GM23248 (cell line): Measurements from ENCODE around the gene HBS1L. TPM values are rescaled to one million over a fixed set of nuclear protein-coding genes. Genes with fewer than 3 reads are reported as not detected.
A peak's percentile ranks its signal among the peaks of the same experiment; 100 is the strongest.

Source experiments
- DNase-seq: peaks from one replicate; pipeline ENCODE4 v3.0.0-alpha.2; 2015
- H2AFZ ChIP-seq: fragments of 200-600 bp; sonication (generic); 2 replicates; pipeline ENCODE4 v1.6.1; 2016; ENCODE audit warnings: antibody characterized with exemption
- H3F3A ChIP-seq: fragments of 200-600 bp; sonication (generic); 2 replicates; pipeline ENCODE4 v1.6.1; 2016; ENCODE audit warnings: mild to moderate bottlenecking, antibody characterized with exemption, mixed run types; ENCODE audit not compliant: insufficient read depth
- H3K27ac ChIP-seq: fragments of 200-600 bp; sonication (generic); 2 replicates; pipeline ENCODE4 v1.5.1; 2016; ENCODE audit warnings: mild to moderate bottlenecking
- H3K27me3 ChIP-seq: fragments of 200-600 bp; sonication (generic); replicated peaks from 2 replicates; pipeline ENCODE4 v1.6.1; 2016; ENCODE audit warnings: mild to moderate bottlenecking; ENCODE audit not compliant: insufficient read depth
- H3K36me3 ChIP-seq: fragments of 200-600 bp; sonication (generic); 2 replicates; pipeline ENCODE4 v1.6.1; 2016; ENCODE audit warnings: low read depth, mild to moderate bottlenecking
- H3K4me1 ChIP-seq: fragments of 200-600 bp; sonication (generic); 2 replicates; pipeline ENCODE4 v1.6.1; 2016; ENCODE audit warnings: mild to moderate bottlenecking; ENCODE audit not compliant: insufficient read depth
- H3K4me2 ChIP-seq: fragments of 200-600 bp; sonication (generic); one replicate; pipeline ENCODE4 v1.6.1; 2016; ENCODE audit warnings: mild to moderate bottlenecking; ENCODE audit not compliant: unreplicated experiment
- H3K4me3 ChIP-seq: fragments of 200-600 bp; sonication (generic); 2 replicates; pipeline ENCODE4 v1.5.1; 2016; ENCODE audit warnings: mild to moderate bottlenecking
- H3K79me2 ChIP-seq: fragments of 200-600 bp; sonication (generic); 2 replicates; pipeline ENCODE4 v1.6.1; 2016; ENCODE audit warnings: mild to moderate bottlenecking; ENCODE audit not compliant: insufficient read depth
- H3K9ac ChIP-seq: fragments of 200-600 bp; sonication (generic); 2 replicates; pipeline ENCODE4 v1.6.1; 2016; ENCODE audit warnings: mild to moderate bottlenecking
- H3K9me2 ChIP-seq: fragments of 200-600 bp; sonication (generic); 2 replicates; pipeline ENCODE4 v1.6.1; 2016; ENCODE audit warnings: mixed run types, mild to moderate bottlenecking, moderate library complexity; ENCODE audit not compliant: insufficient read depth
- H3K9me3 ChIP-seq: fragments of 200-600 bp; sonication (generic); one replicate; pipeline ENCODE4 v1.6.1; 2017; ENCODE audit warnings: low read depth
- H4K20me1 ChIP-seq: fragments of 200-600 bp; sonication (generic); 2 replicates; pipeline ENCODE4 v1.6.0; 2016; ENCODE audit not compliant: insufficient read depth
- EZH2 ChIP-seq: fragments of 200-600 bp; sonication (generic); IDR thresholded peaks from 2 replicates; pipeline ENCODE4 v1.6.1; 2018; ENCODE audit warnings: antibody characterized with exemption, mild to moderate bottlenecking; ENCODE audit not compliant: insufficient read depth, poor library complexity, severe bottlenecking
- EZH2phosphoT487 ChIP-seq: fragments of 200-600 bp; sonication (generic); IDR thresholded peaks from 2 replicates; pipeline ENCODE4 v1.6.1; 2018; ENCODE audit warnings: antibody characterized with exemption, moderate library complexity, mild to moderate bottlenecking, low read depth; ENCODE audit not compliant: insufficient read depth
- WGBS, 2 experiments: methylation state at CpG; one replicate each; pipeline ENCODE4 v1.1.6; 2015 to 2017; ENCODE audit warnings: low lambda C conversion rate in 2 of 2, low coverage in 1 of 2; ENCODE audit errors: missing lambda C conversion rate in 2 of 2; 5-methylcytosine and 5-hydroxymethylcytosine counted together
- in situ Hi-C: fragments of 300-500 bp; cut with MboI; formaldehyde crosslinking; loops from 2 replicates; pipeline ENCODE4 v1.15.0; 2020
- polyA plus RNA-seq: library from polyadenylated mRNA; unstranded; fragments of >200 nt; fragmentation: Nextera tagmentation; extraction: Ambion mirVana; gene quantifications from 2 replicates; pipeline ENCODE4 v1.2.1, GENCODE V29; 2016
- total RNA-seq: library from RNA; depleted of rRNA; stranded (reverse); fragments of >200 nt; shearing (Covaris generic); gene quantifications from 2 replicates; pipeline ENCODE4 v1.2.3, GENCODE V29; 2014

HBS1L gene
- total and polyA plus RNA-seq, 2 experiments from 2014 or later, result 83.1 to 83.9 TPM

- in situ Hi-C loops, result no loop called here
- H3K27me3 ChIP-seq, result no peaks in the 10 kb centered on the region
- no peaks in the 10 kb centered on the region for H3K79me2 ChIP-seq
- no peak for DNase-seq
- no peaks in the 10 kb centered on the region for H3K9me2 ChIP-seq
- H4K20me1 ChIP-seq, result no peaks in the 10 kb centered on the region
- H3K9me3 ChIP-seq, result no peaks in the 10 kb centered on the region
- H3K4me3 ChIP-seq, result no peak overlapping the region
- no peak overlapping the region for H3K27ac ChIP-seq
- H3K4me2 ChIP-seq, result no peak overlapping the region
- no peak overlapping the region for H3K9ac ChIP-seq
- H3K36me3 ChIP-seq, result no peaks in the 10 kb centered on the region
- H2AFZ ChIP-seq, result no peak overlapping the region
- no peaks in the 10 kb centered on the region for H3F3A ChIP-seq
- TF ChIP-seq EZH2 (no peak), EZH2phosphoT487 (no peak)
- H3K4me1 ChIP-seq, result no peaks in the 10 kb centered on the region
- WGBS, 2 experiments, result 65 to 73% methylated on average over 6 of the region's 6 CpGs
Observed at GRCh38 chr6:134921721-134922261, 132.8 kb downstream of the HBS1L start.

GRCh38 chr6:134921276-134921675 is 133.3 kb downstream of the HBS1L start:
- H3F3A ChIP-seq, result no peaks in the 10 kb centered on the region
- no peaks in the 10 kb centered on the region for H3K4me1 ChIP-seq
- DNase-seq, result no peak
- H3K36me3 ChIP-seq, result no peaks in the 10 kb centered on the region
- H3K27ac ChIP-seq, result no peak overlapping the region
- no peaks in the 10 kb centered on the region for H3K9me2 ChIP-seq
- no peak overlapping the region for H3K4me2 ChIP-seq
- in situ Hi-C loops, result no loop called here
- 87 to 93% methylated on average over 5 of the region's 5 CpGs for WGBS, 2 experiments
- H3K9ac ChIP-seq, result no peak overlapping the region
- no peaks in the 10 kb centered on the region for H3K27me3 ChIP-seq
- no peaks in the 10 kb centered on the region for H3K9me3 ChIP-seq
- H4K20me1 ChIP-seq, result no peaks in the 10 kb centered on the region
- H3K4me3 ChIP-seq, result no peak overlapping the region
- TF ChIP-seq EZH2phosphoT487 (no peak), EZH2 (no peak)
- H2AFZ ChIP-seq, result no peak overlapping the region
- H3K79me2 ChIP-seq, result no peaks in the 10 kb centered on the region

- no peaks in the 10 kb centered on the region for H3K9me3 ChIP-seq
- no peaks in the 10 kb centered on the region for H4K20me1 ChIP-seq
- H3K79me2 ChIP-seq, result no peaks in the 10 kb centered on the region
- H2AFZ ChIP-seq, result no peak overlapping the region
- H3K9ac ChIP-seq, result no peak overlapping the region
- no peak overlapping the region for H3K27ac ChIP-seq
- no peaks in the 10 kb centered on the region for H3F3A ChIP-seq
- H3K4me3 ChIP-seq, result no peak overlapping the region
- peak; percentile 10 for DNase-seq
- 47 to 51% methylated on average over 2 of the region's 2 CpGs for WGBS, 2 experiments
- H3K27me3 ChIP-seq, result no peaks in the 10 kb centered on the region
- TF ChIP-seq EZH2 (no peak), EZH2phosphoT487 (no peak)
- in situ Hi-C loops, result no loop called here
- H3K4me2 ChIP-seq, result no peak overlapping the region
- no peaks in the 10 kb centered on the region for H3K9me2 ChIP-seq
- no peaks in the 10 kb centered on the region for H3K36me3 ChIP-seq
- H3K4me1 ChIP-seq, result no peaks in the 10 kb centered on the region
Observed at GRCh38 chr6:134920422-134920821, 134.2 kb downstream of the HBS1L start.

- no peak overlapping the region for H2AFZ ChIP-seq
- H3K36me3 ChIP-seq, result no peaks in the 10 kb centered on the region
- no peaks in the 10 kb centered on the region for H3K9me2 ChIP-seq
- 95 to 96% methylated on average over 17 of the region's 17 CpGs for WGBS, 2 experiments
- H3K4me3 ChIP-seq, result no peak overlapping the region
- no peak for DNase-seq
- H3K9me3 ChIP-seq, result no peaks in the 10 kb centered on the region
- no peak overlapping the region for H3K27ac ChIP-seq
- H3K9ac ChIP-seq, result no peak overlapping the region
- H3K79me2 ChIP-seq, result no peaks in the 10 kb centered on the region
- H3F3A ChIP-seq, result no peaks in the 10 kb centered on the region
- H3K4me2 ChIP-seq, result no peak overlapping the region
- no peaks in the 10 kb centered on the region for H4K20me1 ChIP-seq
- in situ Hi-C loops, result no loop called here
- H3K4me1 ChIP-seq, result no peaks in the 10 kb centered on the region
- no peak for TF ChIP-seq EZH2
- TF ChIP-seq EZH2phosphoT487, result no peak
- H3K27me3 ChIP-seq, result no peaks in the 10 kb centered on the region
Observed at GRCh38 chr6:134918418-134918961, 136.1 kb downstream of the HBS1L start.

GRCh38 chr6:134911547-134911946 is 143.1 kb downstream of the HBS1L start:
- peak overlapping the region; percentile 54 for H3K27ac ChIP-seq
- H3K9me3 ChIP-seq, result no peaks in the 10 kb centered on the region
- H4K20me1 ChIP-seq, result no peaks in the 10 kb centered on the region
- peak overlapping the region; percentile 44 for H3K4me2 ChIP-seq
- peak; percentile 85 for DNase-seq
- no peak overlapping the region for H3K4me3 ChIP-seq
- no peak for TF ChIP-seq EZH2phosphoT487
- TF ChIP-seq EZH2, result no peak
- H3K9ac ChIP-seq, result no peak overlapping the region
- H3K36me3 ChIP-seq, result no peaks in the 10 kb centered on the region
- H3K9me2 ChIP-seq, result no peaks in the 10 kb centered on the region
- no peaks in the 10 kb centered on the region for H3K27me3 ChIP-seq
- H2AFZ ChIP-seq, result no peak overlapping the region
- H3F3A ChIP-seq, result peaks cover 33% of the 10 kb centered on the region
- in situ Hi-C loops, result no loop called here
- peaks cover 40% of the 10 kb centered on the region for H3K4me1 ChIP-seq
- WGBS, 2 experiments, result 18% methylated on average over 1 of the region's 1 CpG; no CpG with 5 or more reads in 1 of the 2 experiments
- H3K79me2 ChIP-seq, result no peaks in the 10 kb centered on the region
